Tibial nerve (tissue), 3 donors: ENCODE results near the gene CYB561D1.

ENCODE experiments used
- CTCF ChIP-seq, 5 experiments: fragments of 200-600 bp in 3 of 5; fragments of 450-650 bp in 2 of 5; sonication (generic) in 3 of 5; IDR thresholded peaks; one replicate each; pipeline ENCODE4 v1.5.1; 2016 to 2019; ENCODE audit warnings: antibody characterized with exemption in 5 of 5, mild to moderate bottlenecking in 3 of 5, moderate library complexity in 2 of 5
- POLR2A ChIP-seq, 2 donors: fragments of 450-650 bp; IDR thresholded peaks; one replicate each; pipeline ENCODE4 v1.6.1; 2017; ENCODE audit warnings: antibody characterized with exemption in 2 of 2, mild to moderate bottlenecking in 2 of 2, moderate library complexity in 2 of 2

GRCh38 chr1:109479311-109479710 is 14.6 kb upstream of the CYB561D1 start:
- no peak for TF ChIP-seq CTCF (IDR thresholded peaks at IDR 0.05)
- TF ChIP-seq POLR2A (IDR thresholded peaks at IDR 0.05) = no peak
